SK-N-SH treated with all-trans-retinoic acid at 6 μM for 48 hours (cell line): ENCODE results near the gene C13orf42.

Experiments
- ATAC-seq: fragments of 200-7000 bp; cut with Tn5 transposase; 3 replicates; pipeline ENCODE4 v1.9.1; 2020; ENCODE audit warnings: mild to moderate bottlenecking, moderate library complexity
- ARNTL ChIP-seq: fragments of 450-650 bp; formaldehyde crosslinking; IDR thresholded peaks from 2 replicates; pipeline ENCODE4 v1.5.0; 2020; ENCODE audit warnings: low read depth, mild to moderate bottlenecking, moderate library complexity, borderline replicate concordance
- CREB5 ChIP-seq: fragments of 250-450 bp; sonication (Bioruptor Pico); IDR thresholded peaks from 2 replicates; pipeline ENCODE4 v1.5.1; 2020; ENCODE audit warnings: low read depth, mild to moderate bottlenecking, moderate library complexity
- CSDC2 ChIP-seq: fragments of 250-450 bp; sonication (Bioruptor Pico); IDR thresholded peaks from 2 replicates; pipeline ENCODE4 v1.5.0; 2020; ENCODE audit warnings: mild to moderate bottlenecking, moderate library complexity
- CSRNP3 ChIP-seq: fragments of 250-450 bp; sonication (Bioruptor Pico); IDR thresholded peaks from 2 replicates; pipeline ENCODE4 v1.5.1; 2021; ENCODE audit warnings: mild to moderate bottlenecking, moderate library complexity
- ESRRG ChIP-seq: fragments of 250-450 bp; sonication (Bioruptor Pico); IDR thresholded peaks from 2 replicates; pipeline ENCODE4 v1.6.1; 2021; ENCODE audit warnings: mild to moderate bottlenecking
- GLIS3 ChIP-seq: fragments of 250-450 bp; sonication (Bioruptor Pico); IDR thresholded peaks from 2 replicates; pipeline ENCODE4 v1.5.0; 2020; ENCODE audit warnings: mild to moderate bottlenecking, moderate library complexity
- ISL1 ChIP-seq: fragments of 250-450 bp; sonication (Bioruptor Pico); IDR thresholded peaks from 2 replicates; pipeline ENCODE4 v2.1.2; 2022; ENCODE audit warnings: mild to moderate bottlenecking, moderate library complexity
- OSR1 ChIP-seq: fragments of 250-450 bp; sonication (Bioruptor Pico); IDR thresholded peaks from 2 replicates; pipeline ENCODE4 v1.8.0; 2022; ENCODE audit warnings: moderate library complexity, mild to moderate bottlenecking, inconsistent platforms
- PATZ1 ChIP-seq: fragments of 250-450 bp; sonication (Bioruptor Pico); IDR thresholded peaks from 2 replicates; pipeline ENCODE4 v1.8.0; 2020; ENCODE audit warnings: mild to moderate bottlenecking, moderate library complexity, borderline replicate concordance
- POU6F1 ChIP-seq: fragments of 250-450 bp; sonication (Bioruptor Pico); IDR thresholded peaks from 2 replicates; pipeline ENCODE4 v1.8.0; 2021; ENCODE audit warnings: low read depth, mild to moderate bottlenecking, moderate library complexity, borderline replicate concordance
- PPARA ChIP-seq: fragments of 250-450 bp; sonication (Bioruptor Pico); IDR thresholded peaks from 2 replicates; pipeline ENCODE4 v1.5.0; 2020; ENCODE audit warnings: mild to moderate bottlenecking, borderline replicate concordance
- RARB ChIP-seq: fragments of 250-450 bp; sonication (Bioruptor Pico); IDR thresholded peaks from 2 replicates; pipeline ENCODE4 v1.8.0; 2021; ENCODE audit warnings: mild to moderate bottlenecking, moderate library complexity
- SNAI2 ChIP-seq: fragments of 250-450 bp; sonication (Bioruptor Pico); IDR thresholded peaks from 2 replicates; pipeline ENCODE4 v1.5.0; 2020; ENCODE audit warnings: mild to moderate bottlenecking, moderate library complexity
- TCF4 ChIP-seq: fragments of 250-450 bp; sonication (Bioruptor Pico); IDR thresholded peaks from 2 replicates; pipeline ENCODE4 v1.8.0; 2021; ENCODE audit warnings: mild to moderate bottlenecking, moderate library complexity, borderline replicate concordance
- TOX ChIP-seq: fragments of 250-450 bp; sonication (Bioruptor Pico); IDR thresholded peaks from 2 replicates; pipeline ENCODE4 v1.8.0; 2021; ENCODE audit warnings: mild to moderate bottlenecking, moderate library complexity, borderline replicate concordance
- TSHZ2 ChIP-seq: fragments of 250-450 bp; sonication (Bioruptor Pico); IDR thresholded peaks from 2 replicates; pipeline ENCODE4 v1.5.0; 2020; ENCODE audit warnings: mild to moderate bottlenecking, moderate library complexity
- ZC3H10 ChIP-seq: fragments of 250-450 bp; sonication (Bioruptor Pico); IDR thresholded peaks from 2 replicates; pipeline ENCODE4 v1.5.1; 2021; ENCODE audit warnings: mild to moderate bottlenecking, moderate library complexity
- ZFP3 ChIP-seq: fragments of 250-450 bp; sonication (Bioruptor Pico); IDR thresholded peaks from 2 replicates; pipeline ENCODE4 v1.5.0; 2020; ENCODE audit warnings: mild to moderate bottlenecking, moderate library complexity
- ZFP30 ChIP-seq: fragments of 450-650 bp; formaldehyde crosslinking; IDR thresholded peaks from 2 replicates; pipeline ENCODE4 v1.5.0; 2022; ENCODE audit warnings: mild to moderate bottlenecking, moderate library complexity
- ZNF565 ChIP-seq: fragments of 450-650 bp; formaldehyde crosslinking; conservative IDR thresholded peaks from 2 replicates; pipeline ENCODE4 v1.5.0; 2020; ENCODE audit warnings: low read depth, mild to moderate bottlenecking, moderate library complexity
- ZNF70 ChIP-seq: fragments of 450-650 bp; formaldehyde crosslinking; IDR thresholded peaks from 2 replicates; pipeline ENCODE4 v1.5.0; 2020; ENCODE audit warnings: mild to moderate bottlenecking, moderate library complexity
- ZNF8 ChIP-seq: fragments of 450-650 bp; formaldehyde crosslinking; IDR thresholded peaks from 2 replicates; pipeline ENCODE4 v1.5.0; 2020; ENCODE audit warnings: mild to moderate bottlenecking, moderate library complexity

Gene C13orf42

GRCh38 chr13:51066091-51066831 is 44.8 kb downstream of the C13orf42 start:
- TF ChIP-seq ISL1: no peak
- no peak for TF ChIP-seq ZC3H10 (CRISPR knock-in tag)
- no peak for TF ChIP-seq OSR1 (CRISPR knock-in tag)
- no peak for TF ChIP-seq ZFP3 (CRISPR knock-in tag)
- TF ChIP-seq GLIS3 (CRISPR knock-in tag): no peak
- TF ChIP-seq ESRRG (CRISPR knock-in tag): no peak
- TF ChIP-seq PATZ1 (CRISPR knock-in tag): no peak
- TF ChIP-seq ZNF70: no peak
- TF ChIP-seq POU6F1: no peak
- TF ChIP-seq CREB5 (CRISPR knock-in tag): no peak
- no peak for TF ChIP-seq TSHZ2 (CRISPR knock-in tag)
- TF ChIP-seq ARNTL: no peak
- no peak for TF ChIP-seq SNAI2 (CRISPR knock-in tag)
- no peak for TF ChIP-seq TCF4
- no peak for TF ChIP-seq TOX
- TF ChIP-seq CSRNP3: no peak
- peak; percentile 44; the same call in 2 of the 3 replicates for ATAC-seq

GRCh38 chr13:51065372-51066090 is 45.5 kb downstream of the C13orf42 start:
- ATAC-seq: no peak
- no peak for TF ChIP-seq ZNF565 (CRISPR knock-in tag)
- TF ChIP-seq ARNTL: no peak
- no peak for TF ChIP-seq TOX
- no peak for TF ChIP-seq GLIS3 (CRISPR knock-in tag)
- no peak for TF ChIP-seq CSDC2 (CRISPR knock-in tag)
- no peak for TF ChIP-seq ZNF8
- TF ChIP-seq RARB (CRISPR knock-in tag): no peak
- no peak for TF ChIP-seq TCF4
- TF ChIP-seq ESRRG (CRISPR knock-in tag): no peak
- no peak for TF ChIP-seq POU6F1
- TF ChIP-seq PPARA: no peak
- TF ChIP-seq PATZ1 (CRISPR knock-in tag): no peak
- TF ChIP-seq ZFP30 (CRISPR knock-in tag): no peak
- no peak for TF ChIP-seq SNAI2 (CRISPR knock-in tag)
- no peak for TF ChIP-seq ZNF70
- TF ChIP-seq OSR1 (CRISPR knock-in tag): no peak
- no peak for TF ChIP-seq ZFP3 (CRISPR knock-in tag)
- no peak for TF ChIP-seq CSRNP3
